HCT116 (cell line): ENCODE data around the gene TTC23L.

Experiments
- ATF3 ChIP-seq: IDR thresholded peaks from 2 replicates; pipeline ENCODE4 v1.6.1; 2012
- CTCF ChIP-seq, 3 experiments: fragments of 200-600 bp in 1 of 3; sonication (generic) in 1 of 3; IDR thresholded peaks in 2 of 3; conservative IDR thresholded peaks in 1 of 3; 2 replicates each; pipeline ENCODE4 v1.5.1; 2012 to 2017; ENCODE audit warnings: low read depth in 2 of 3, low read length in 2 of 3, antibody characterized with exemption in 1 of 3, borderline replicate concordance in 1 of 3, control low read depth in 1 of 3, mild to moderate bottlenecking in 1 of 3, mixed read lengths in 1 of 3, mixed run types in 1 of 3, moderate library complexity in 1 of 3; ENCODE audit not compliant: insufficient read depth in 1 of 3
- EZH2phosphoT487 ChIP-seq: fragments of 200-600 bp; IDR thresholded peaks from 2 replicates; pipeline ENCODE4 v1.6.1; 2018; ENCODE audit warnings: antibody characterized with exemption, borderline replicate concordance
- FOSL1 ChIP-seq: IDR thresholded peaks from 2 replicates; pipeline ENCODE4 v1.6.1; 2012; ENCODE audit warnings: low read depth
- MAX ChIP-seq: IDR thresholded peaks from 2 replicates; pipeline ENCODE4 v1.6.1; 2012
- POLR2A ChIP-seq: IDR thresholded peaks from 2 replicates; pipeline ENCODE4 v1.7.0; 2011; ENCODE audit warnings: borderline replicate concordance; ENCODE audit not compliant: insufficient read depth, insufficient read length; ENCODE audit errors: extremely low read depth
- POLR2AphosphoS5 ChIP-seq: IDR thresholded peaks from 2 replicates; pipeline ENCODE4 v1.6.1; 2011; ENCODE audit warnings: mild to moderate bottlenecking, low read depth, low read length, moderate library complexity
- REST ChIP-seq: IDR thresholded peaks from 2 replicates; pipeline ENCODE4 v1.6.1; 2012; ENCODE audit warnings: low read depth
- SP1 ChIP-seq: IDR thresholded peaks from 2 replicates; pipeline ENCODE4 v1.6.1; 2012; ENCODE audit warnings: low read depth
- SRF ChIP-seq: IDR thresholded peaks from 2 replicates; pipeline ENCODE4 v1.6.1; 2012; ENCODE audit warnings: low read depth
- YY1 ChIP-seq: IDR thresholded peaks from 2 replicates; pipeline ENCODE4 v1.6.1; 2011; ENCODE audit warnings: low read length, low read depth, moderate library complexity, mild to moderate bottlenecking; ENCODE audit not compliant: insufficient replicate concordance; ENCODE audit errors: extremely low read depth
- ZNF274 ChIP-seq: fragments of 200-500 bp; sonication (Bioruptor generic); IDR thresholded peaks from 2 replicates; pipeline ENCODE4 v1.6.1; 2014; ENCODE audit warnings: mild to moderate bottlenecking, low read depth, low read length, inconsistent platforms

- no peak for TF ChIP-seq CTCF (IDR thresholded peaks at IDR 0.05 in 2 of 3, conservative IDR thresholded peaks at IDR 0.05 in 1 of 3; ENCODE audit: borderline replicate concordance in 1 of 3, insufficient read depth in 1 of 3, low read depth in 2 of 3, low read length in 2 of 3)
- no peak for TF ChIP-seq ATF3
- no peak for TF ChIP-seq MAX
- no peak for TF ChIP-seq POLR2AphosphoS5
- no peak for TF ChIP-seq POLR2A
- no peak for TF ChIP-seq FOSL1
- no peak for TF ChIP-seq EZH2phosphoT487
- no peak for TF ChIP-seq REST
- no peak for TF ChIP-seq YY1
- no peak for TF ChIP-seq SP1
- no peak for TF ChIP-seq SRF
- TF ChIP-seq ZNF274, result no peak
Measured at GRCh38 chr5:34868791-34869190, 29.8 kb downstream of the TTC23L start.
